OCI-LY3 (cell line): Measurements from ENCODE around the gene KLF2.

Experiments
- EZH2phosphoT487 ChIP-seq: fragments of 200-600 bp; shearing (Covaris generic); IDR thresholded peaks from 2 replicates; pipeline ENCODE4 v1.6.1; 2018; ENCODE audit warnings: antibody characterized with exemption, mixed run types, low read depth
- TF ChIP-seq, protein P1 (sequence below): fragments of 200-600, 300-600 bp; sonication (generic); IDR thresholded peaks from 2 replicates; pipeline ENCODE4 v1.5.1; 2014; ENCODE audit warnings: antibody characterized with exemption, low read length, low read depth

DNA sequence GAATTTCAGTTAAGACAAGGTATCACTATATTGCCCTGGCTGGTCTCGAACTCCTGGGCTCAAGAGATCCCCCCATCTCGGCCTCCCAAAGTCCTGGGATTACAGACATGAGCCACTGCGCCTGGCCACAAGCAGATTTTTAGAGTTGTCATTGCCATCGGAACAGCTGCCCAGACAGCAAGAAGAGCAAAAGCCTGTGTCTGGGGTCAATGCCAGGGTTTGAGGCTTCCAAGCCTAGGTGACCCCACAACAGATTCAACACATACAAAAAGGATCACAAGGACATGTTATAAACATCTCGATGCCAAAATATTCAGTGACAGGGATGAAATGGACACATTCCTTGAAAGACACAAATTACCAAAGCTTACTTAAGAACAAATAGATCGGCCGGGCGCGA lies 40.1 kb upstream of the KLF2 start:
- TF ChIP-seq, protein P1, sequence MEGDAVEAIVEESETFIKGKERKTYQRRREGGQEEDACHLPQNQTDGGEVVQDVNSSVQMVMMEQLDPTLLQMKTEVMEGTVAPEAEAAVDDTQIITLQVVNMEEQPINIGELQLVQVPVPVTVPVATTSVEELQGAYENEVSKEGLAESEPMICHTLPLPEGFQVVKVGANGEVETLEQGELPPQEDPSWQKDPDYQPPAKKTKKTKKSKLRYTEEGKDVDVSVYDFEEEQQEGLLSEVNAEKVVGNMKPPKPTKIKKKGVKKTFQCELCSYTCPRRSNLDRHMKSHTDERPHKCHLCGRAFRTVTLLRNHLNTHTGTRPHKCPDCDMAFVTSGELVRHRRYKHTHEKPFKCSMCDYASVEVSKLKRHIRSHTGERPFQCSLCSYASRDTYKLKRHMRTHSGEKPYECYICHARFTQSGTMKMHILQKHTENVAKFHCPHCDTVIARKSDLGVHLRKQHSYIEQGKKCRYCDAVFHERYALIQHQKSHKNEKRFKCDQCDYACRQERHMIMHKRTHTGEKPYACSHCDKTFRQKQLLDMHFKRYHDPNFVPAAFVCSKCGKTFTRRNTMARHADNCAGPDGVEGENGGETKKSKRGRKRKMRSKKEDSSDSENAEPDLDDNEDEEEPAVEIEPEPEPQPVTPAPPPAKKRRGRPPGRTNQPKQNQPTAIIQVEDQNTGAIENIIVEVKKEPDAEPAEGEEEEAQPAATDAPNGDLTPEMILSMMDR = no peak
- no peak for TF ChIP-seq EZH2phosphoT487
